ENCODE measurements around the gene GOSR1.
"Not testable (repeated sequence)": the region's sequence is repeated elsewhere in the genome, so short reads cannot be mapped to it uniquely, and the experiment has no call there.

DNA sequence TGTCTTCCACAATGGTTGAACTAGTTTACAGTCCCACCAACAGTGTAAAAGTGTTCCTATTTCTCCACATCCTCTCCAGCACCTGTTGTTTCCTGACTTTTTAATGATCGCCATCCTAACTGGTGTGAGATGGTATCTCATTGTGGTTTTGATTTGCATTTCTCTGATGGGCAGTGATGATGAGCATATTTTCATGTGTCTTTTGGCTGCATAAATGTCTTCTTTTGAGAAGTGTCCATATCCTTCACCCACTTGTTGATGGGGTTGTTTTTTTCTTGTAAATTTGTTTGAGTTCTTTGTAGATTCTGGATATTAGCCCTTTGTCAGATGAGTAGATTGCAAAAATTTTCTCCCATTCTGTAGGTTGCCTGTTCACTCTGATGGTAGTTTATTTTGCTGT lies 84.6 kb downstream of the GOSR1 start:
- TF ChIP-seq, protein P1, sequence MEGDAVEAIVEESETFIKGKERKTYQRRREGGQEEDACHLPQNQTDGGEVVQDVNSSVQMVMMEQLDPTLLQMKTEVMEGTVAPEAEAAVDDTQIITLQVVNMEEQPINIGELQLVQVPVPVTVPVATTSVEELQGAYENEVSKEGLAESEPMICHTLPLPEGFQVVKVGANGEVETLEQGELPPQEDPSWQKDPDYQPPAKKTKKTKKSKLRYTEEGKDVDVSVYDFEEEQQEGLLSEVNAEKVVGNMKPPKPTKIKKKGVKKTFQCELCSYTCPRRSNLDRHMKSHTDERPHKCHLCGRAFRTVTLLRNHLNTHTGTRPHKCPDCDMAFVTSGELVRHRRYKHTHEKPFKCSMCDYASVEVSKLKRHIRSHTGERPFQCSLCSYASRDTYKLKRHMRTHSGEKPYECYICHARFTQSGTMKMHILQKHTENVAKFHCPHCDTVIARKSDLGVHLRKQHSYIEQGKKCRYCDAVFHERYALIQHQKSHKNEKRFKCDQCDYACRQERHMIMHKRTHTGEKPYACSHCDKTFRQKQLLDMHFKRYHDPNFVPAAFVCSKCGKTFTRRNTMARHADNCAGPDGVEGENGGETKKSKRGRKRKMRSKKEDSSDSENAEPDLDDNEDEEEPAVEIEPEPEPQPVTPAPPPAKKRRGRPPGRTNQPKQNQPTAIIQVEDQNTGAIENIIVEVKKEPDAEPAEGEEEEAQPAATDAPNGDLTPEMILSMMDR (IDR thresholded peaks at IDR 0.05): not testable (repeated sequence)
- TF ChIP-seq POLR2A (IDR thresholded peaks at IDR 0.05): not testable (repeated sequence)
